ENCODE measurements around the gene XRCC4. TPM values are rescaled to one million over a fixed set of nuclear protein-coding genes. Genes with fewer than 3 reads are reported as not detected.

Gene XRCC4
- total and polyA plus RNA-seq, 9 of the 15 experiments (the other 6 are each of a cell fraction or from before 2014, with no cell fraction given) = 13.6 to 61.6 (median 22.4) TPM

DNA sequence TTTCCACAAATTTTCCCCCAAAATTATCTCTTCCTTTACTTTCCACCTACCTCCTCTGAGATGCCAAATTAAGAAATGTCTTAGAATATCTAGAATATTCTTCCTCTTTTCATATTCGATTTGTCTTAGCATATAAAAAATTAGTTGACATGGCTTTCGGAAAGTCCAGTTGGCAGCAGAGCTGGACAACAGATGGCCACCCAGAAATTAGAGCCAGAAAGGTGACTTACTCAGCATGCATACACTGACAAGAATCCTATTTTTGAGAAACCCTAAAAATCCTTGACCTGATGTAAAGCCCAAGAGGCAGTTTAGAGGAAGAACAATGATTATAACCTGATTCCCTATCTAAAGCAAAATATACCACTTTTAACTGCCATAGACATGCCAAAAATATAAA is 22.2 kb upstream of the XRCC4 start:
- WGBS (ENCODE audit: insufficient coverage, low coverage, missing lambda C conversion rate) = 88% methylated on average over 2 of the region's 2 CpGs
- Histone ChIP-seq H3K4me1 (replicated peaks in 1 of 2; ENCODE audit: control insufficient read depth in 2 of 2, insufficient read depth in 2 of 2, low read length in 2 of 2) (no peaks in the 10 kb centered on the region), H3K4me2 (ENCODE audit: insufficient read depth, low read length) (no peak overlapping the region), H3K9ac (ENCODE audit: insufficient read depth in 1 of 2, low read depth in 2 of 2, low read length in 2 of 2) (no peak overlapping the region), H3K9me1 (ENCODE audit: control insufficient read depth, insufficient read depth, low read length) (no peaks in the 10 kb centered on the region), H3K79me2 (ENCODE audit: control insufficient read depth, insufficient read depth, low read length) (no peaks in the 10 kb centered on the region), H3K27ac (ENCODE audit: extremely low read depth, low read depth, low read length) (no peak overlapping the region), H2AFZ (ENCODE audit: low read depth, low read length) (no peak overlapping the region), H4K20me1 (replicated peaks; ENCODE audit: control insufficient read depth, insufficient read depth, low read length) (no peaks in the 10 kb centered on the region), H3K4me3 (no peak overlapping the region), H3K27me3 (ENCODE audit: control insufficient read depth in 2 of 2, insufficient read depth in 2 of 2, low read length in 2 of 2) (no peaks in the 10 kb centered on the region), H3K9me3 (replicated peaks; ENCODE audit: control insufficient read depth, insufficient read depth, low read depth, low read length) (no peaks in the 10 kb centered on the region), H3K36me3 (ENCODE audit: control insufficient read depth, insufficient read depth, low read length) (peaks cover 68% of the 10 kb centered on the region)
- intact Hi-C loops (cut with micrococcal nuclease) = no loop called here
- in situ Hi-C loops (cut with MboI) = no loop called here
- ChIA-PET CTCF (ENCODE audit: low intra/inter-chr PET ratio) (no interaction called here), POLR2A (interaction anchor here (1.3 kb wide), 1 partner anchor 18 kb away, joined by 3 read pairs; no protein-coding TSS in a partner anchor)
- no peak for FAIRE-seq
- TSS peak; percentile 3 for BruUV-seq (replicated peaks)
- TF ChIP-seq SUPT5H (IDR thresholded peaks at IDR 0.05) = 0 out of 2 replicates have a peak, but pooled peaks have one; percentile 25
- TF ChIP-seq ZNF395 (CRISPR knock-in tag; IDR thresholded peaks at IDR 0.05) = no peak
- TF ChIP-seq TCF7 (IDR thresholded peaks at IDR 0.05; ENCODE audit: borderline replicate concordance) = no peak
- DNase-seq (ENCODE audit: extremely low read depth in 1 of 4, low spot score in 3 of 4) = no peak
- ATAC-seq = no peak

DNA sequence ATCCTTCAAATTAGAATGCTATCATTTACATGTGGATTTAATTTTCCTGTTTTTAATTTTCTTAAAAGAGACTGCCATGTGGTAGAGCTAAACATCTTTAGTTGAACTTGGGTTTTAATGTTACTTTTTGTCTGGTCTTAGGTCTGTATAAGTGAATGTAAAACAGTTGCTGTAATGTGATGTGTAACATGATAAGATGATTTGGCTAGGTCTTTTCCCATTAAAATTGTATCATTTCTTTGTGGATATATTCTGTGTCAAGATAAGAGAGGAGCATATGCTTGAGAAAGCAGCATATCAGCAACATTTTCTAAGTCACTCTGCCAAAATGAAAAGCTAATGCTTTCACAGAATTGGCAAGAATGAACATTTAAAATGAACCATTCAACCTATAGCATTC is 18.6 kb upstream of the XRCC4 start:
- Histone ChIP-seq H3K27ac (ENCODE audit: extremely low read depth, low read depth, low read length) (no peak overlapping the region), H3K27me3 (ENCODE audit: control insufficient read depth in 2 of 2, insufficient read depth in 2 of 2, low read length in 2 of 2) (no peaks in the 10 kb centered on the region), H2AFZ (ENCODE audit: low read depth, low read length) (no peak overlapping the region), H3K79me2 (ENCODE audit: control insufficient read depth, insufficient read depth, low read length) (peaks cover 21% of the 10 kb centered on the region), H3K36me3 (ENCODE audit: control insufficient read depth, insufficient read depth, low read length) (peaks cover 81% of the 10 kb centered on the region), H4K20me1 (replicated peaks; ENCODE audit: control insufficient read depth, insufficient read depth, low read length) (no peaks in the 10 kb centered on the region), H3K4me3 (no peak overlapping the region), H3K9me3 (replicated peaks; ENCODE audit: control insufficient read depth, insufficient read depth, low read depth, low read length) (no peaks in the 10 kb centered on the region), H3K4me2 (ENCODE audit: insufficient read depth, low read length) (no peak overlapping the region), H3K9ac (ENCODE audit: insufficient read depth in 1 of 2, low read depth in 2 of 2, low read length in 2 of 2) (no peak overlapping the region), H3K9me1 (ENCODE audit: control insufficient read depth, insufficient read depth, low read length) (no peaks in the 10 kb centered on the region), H3K4me1 (replicated peaks in 1 of 2; ENCODE audit: control insufficient read depth in 2 of 2, insufficient read depth in 2 of 2, low read length in 2 of 2) (no peaks in the 10 kb centered on the region)
- CTCF ChIA-PET (ENCODE audit: low intra/inter-chr PET ratio) = no interaction called here
- no peak for FAIRE-seq
- DNase-seq (ENCODE audit: extremely low read depth in 1 of 4, low spot score in 3 of 4) = no peak
- in situ Hi-C loops (cut with MboI) (no loop called here), intact Hi-C loops (cut with micrococcal nuclease) (no loop called here)
- BruUV-seq (replicated peaks) = no TSS peak
- POLR2A ChIA-PET = no interaction called here
- TF ChIP-seq CBFB (CRISPR knock-in tag; IDR thresholded peaks at IDR 0.05) (no peak), XRCC5 (IDR thresholded peaks at IDR 0.05; ENCODE audit: low read depth, low read length) (no peak), JUNB (CRISPR knock-in tag; conservative IDR thresholded peaks at IDR 0.05) (no peak)
- no peak for ATAC-seq
